Measurements from ENCODE around the gene H2AZ1. TPM values are rescaled to one million over a fixed set of nuclear protein-coding genes. Genes with fewer than 3 reads are reported as not detected.

The H2AZ1 gene
- total and polyA plus RNA-seq, 9 of the 15 experiments (the other 6 are each of a cell fraction or from before 2014, with no cell fraction given), result 605 to 4,380 (median 768) TPM

DNA sequence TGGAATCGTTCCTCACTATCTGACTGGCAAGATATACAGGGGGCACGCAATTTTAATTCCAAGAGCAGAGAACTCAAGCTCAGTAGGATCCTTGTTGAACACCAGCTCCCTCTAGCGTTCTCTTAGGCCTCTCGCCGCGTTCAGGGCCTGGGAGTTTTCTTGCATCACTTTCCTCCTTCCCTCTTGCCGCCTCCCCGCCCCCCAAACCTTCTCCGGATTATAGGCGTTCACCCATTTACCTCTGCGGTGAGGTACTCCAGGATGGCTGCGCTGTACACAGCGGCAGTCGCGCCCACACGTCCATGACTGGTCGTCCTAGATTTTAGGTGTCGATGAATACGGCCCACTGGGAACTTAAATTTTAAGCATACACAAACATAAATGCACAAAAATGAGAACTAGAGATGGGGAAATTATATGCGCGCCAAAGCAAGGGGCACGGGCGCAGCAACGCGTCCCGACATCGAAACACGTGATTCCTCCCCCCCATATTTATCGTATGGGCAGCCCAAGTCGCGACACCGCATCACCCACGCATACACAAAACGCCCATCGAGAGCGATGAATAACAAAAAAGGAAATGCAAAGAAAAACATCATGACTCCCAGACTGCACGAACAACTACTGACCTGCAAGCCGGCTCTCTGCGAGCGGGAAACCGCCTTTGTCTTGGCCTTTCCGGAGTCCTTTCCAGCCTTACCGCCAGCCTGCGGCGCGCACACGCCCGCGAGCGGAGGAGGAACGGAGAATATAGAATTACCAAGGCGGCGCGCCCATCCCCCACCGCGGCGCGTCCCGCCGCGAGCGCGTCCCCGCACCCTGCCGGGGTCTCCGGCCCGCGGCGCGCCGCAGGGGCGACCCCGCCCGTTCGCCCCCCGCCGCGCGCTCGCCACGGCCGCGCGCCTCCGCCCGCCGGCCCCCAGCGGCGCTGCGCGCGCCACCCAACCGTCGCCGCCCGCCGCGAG lies 759 bp downstream of the H2AZ1 start (continued):
- TF ChIP-seq, protein P1, sequence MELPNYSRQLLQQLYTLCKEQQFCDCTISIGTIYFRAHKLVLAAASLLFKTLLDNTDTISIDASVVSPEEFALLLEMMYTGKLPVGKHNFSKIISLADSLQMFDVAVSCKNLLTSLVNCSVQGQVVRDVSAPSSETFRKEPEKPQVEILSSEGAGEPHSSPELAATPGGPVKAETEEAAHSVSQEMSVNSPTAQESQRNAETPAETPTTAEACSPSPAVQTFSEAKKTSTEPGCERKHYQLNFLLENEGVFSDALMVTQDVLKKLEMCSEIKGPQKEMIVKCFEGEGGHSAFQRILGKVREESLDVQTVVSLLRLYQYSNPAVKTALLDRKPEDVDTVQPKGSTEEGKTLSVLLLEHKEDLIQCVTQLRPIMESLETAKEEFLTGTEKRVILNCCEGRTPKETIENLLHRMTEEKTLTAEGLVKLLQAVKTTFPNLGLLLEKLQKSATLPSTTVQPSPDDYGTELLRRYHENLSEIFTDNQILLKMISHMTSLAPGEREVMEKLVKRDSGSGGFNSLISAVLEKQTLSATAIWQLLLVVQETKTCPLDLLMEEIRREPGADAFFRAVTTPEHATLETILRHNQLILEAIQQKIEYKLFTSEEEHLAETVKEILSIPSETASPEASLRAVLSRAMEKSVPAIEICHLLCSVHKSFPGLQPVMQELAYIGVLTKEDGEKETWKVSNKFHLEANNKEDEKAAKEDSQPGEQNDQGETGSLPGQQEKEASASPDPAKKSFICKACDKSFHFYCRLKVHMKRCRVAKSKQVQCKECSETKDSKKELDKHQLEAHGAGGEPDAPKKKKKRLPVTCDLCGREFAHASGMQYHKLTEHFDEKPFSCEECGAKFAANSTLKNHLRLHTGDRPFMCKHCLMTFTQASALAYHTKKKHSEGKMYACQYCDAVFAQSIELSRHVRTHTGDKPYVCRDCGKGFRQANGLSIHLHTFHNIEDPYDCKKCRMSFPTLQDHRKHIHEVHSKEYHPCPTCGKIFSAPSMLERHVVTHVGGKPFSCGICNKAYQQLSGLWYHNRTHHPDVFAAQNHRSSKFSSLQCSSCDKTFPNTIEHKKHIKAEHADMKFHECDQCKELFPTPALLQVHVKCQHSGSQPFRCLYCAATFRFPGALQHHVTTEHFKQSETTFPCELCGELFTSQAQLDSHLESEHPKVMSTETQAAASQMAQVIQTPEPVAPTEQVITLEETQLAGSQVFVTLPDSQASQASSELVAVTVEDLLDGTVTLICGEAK (IDR thresholded peaks at IDR 0.05), result peak; percentile 41; the same call in 1 of the 2 replicates
- TF ChIP-seq, protein P1 (CRISPR knock-in tag; IDR thresholded peaks at IDR 0.05), result no peak
- peak; percentile 79 for TF ChIP-seq POLR2A (conservative IDR thresholded peaks at IDR 0.05)
- peak; percentile 56; the same call in 1 of the 2 replicates for TF ChIP-seq GABPB1 (CRISPR knock-in tag; IDR thresholded peaks at IDR 0.05)
- TF ChIP-seq SMARCE1 (IDR thresholded peaks at IDR 0.05), result peak; percentile 65
- peak; percentile 58 for TF ChIP-seq ARID1B (IDR thresholded peaks at IDR 0.05)
- no peak for TF ChIP-seq ZNF212 (CRISPR knock-in tag; IDR thresholded peaks at IDR 0.05)
- no peak for TF ChIP-seq ZNF316 (IDR thresholded peaks at IDR 0.05)
- peak; percentile 93 for TF ChIP-seq PRPF4 (IDR thresholded peaks at IDR 0.05; ENCODE audit: insufficient read depth, low read depth, low read length, poor library complexity, severe bottlenecking)
- TF ChIP-seq ATF1 (CRISPR knock-in tag; IDR thresholded peaks at IDR 0.05), result no peak
- peak; percentile 33; the same call in 1 of the 2 replicates for TF ChIP-seq ATF1 (tag; IDR thresholded peaks at IDR 0.05)
- no peak for TF ChIP-seq PHF20 (IDR thresholded peaks at IDR 0.05; ENCODE audit: partially characterized antibody)
- TF ChIP-seq, protein P2, sequence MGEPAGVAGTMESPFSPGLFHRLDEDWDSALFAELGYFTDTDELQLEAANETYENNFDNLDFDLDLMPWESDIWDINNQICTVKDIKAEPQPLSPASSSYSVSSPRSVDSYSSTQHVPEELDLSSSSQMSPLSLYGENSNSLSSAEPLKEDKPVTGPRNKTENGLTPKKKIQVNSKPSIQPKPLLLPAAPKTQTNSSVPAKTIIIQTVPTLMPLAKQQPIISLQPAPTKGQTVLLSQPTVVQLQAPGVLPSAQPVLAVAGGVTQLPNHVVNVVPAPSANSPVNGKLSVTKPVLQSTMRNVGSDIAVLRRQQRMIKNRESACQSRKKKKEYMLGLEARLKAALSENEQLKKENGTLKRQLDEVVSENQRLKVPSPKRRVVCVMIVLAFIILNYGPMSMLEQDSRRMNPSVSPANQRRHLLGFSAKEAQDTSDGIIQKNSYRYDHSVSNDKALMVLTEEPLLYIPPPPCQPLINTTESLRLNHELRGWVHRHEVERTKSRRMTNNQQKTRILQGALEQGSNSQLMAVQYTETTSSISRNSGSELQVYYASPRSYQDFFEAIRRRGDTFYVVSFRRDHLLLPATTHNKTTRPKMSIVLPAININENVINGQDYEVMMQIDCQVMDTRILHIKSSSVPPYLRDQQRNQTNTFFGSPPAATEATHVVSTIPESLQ (CRISPR knock-in tag; IDR thresholded peaks at IDR 0.05), result 0 out of 2 replicates have a peak, but pooled peaks have one; percentile 49
- TF ChIP-seq, protein P3, sequence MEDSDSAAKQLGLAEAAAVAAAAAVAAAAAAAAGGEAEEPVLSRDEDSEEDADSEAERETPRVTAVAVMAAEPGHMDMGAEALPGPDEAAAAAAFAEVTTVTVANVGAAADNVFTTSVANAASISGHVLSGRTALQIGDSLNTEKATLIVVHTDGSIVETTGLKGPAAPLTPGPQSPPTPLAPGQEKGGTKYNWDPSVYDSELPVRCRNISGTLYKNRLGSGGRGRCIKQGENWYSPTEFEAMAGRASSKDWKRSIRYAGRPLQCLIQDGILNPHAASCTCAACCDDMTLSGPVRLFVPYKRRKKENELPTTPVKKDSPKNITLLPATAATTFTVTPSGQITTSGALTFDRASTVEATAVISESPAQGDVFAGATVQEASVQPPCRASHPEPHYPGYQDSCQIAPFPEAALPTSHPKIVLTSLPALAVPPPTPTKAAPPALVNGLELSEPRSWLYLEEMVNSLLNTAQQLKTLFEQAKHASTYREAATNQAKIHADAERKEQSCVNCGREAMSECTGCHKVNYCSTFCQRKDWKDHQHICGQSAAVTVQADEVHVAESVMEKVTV (CRISPR knock-in tag; IDR thresholded peaks at IDR 0.05), result peak; percentile 39; the same call in 1 of the 2 replicates

All from K562 (cell line).